ENCODE measurements around the gene JMJD4. TPM values are rescaled to one million over a fixed set of nuclear protein-coding genes. Genes with fewer than 3 reads are reported as not detected.

JMJD4 gene
- total and polyA plus RNA-seq, 2 of the 8 experiments (the other 6 are each of a cell fraction or from before 2014, with no cell fraction given): 13.2 to 23.3 TPM

GRCh38 chr1:227753999-227754711, 19.1 kb upstream of the JMJD4 start:
- Histone ChIP-seq H3K9me3 (ENCODE audit: insufficient read depth in 2 of 2, low read depth in 1 of 2, low read length in 1 of 2) (no peaks in the 10 kb centered on the region), H2AFZ (ENCODE audit: low read length) (no peak overlapping the region), H3K4me2 (ENCODE audit: insufficient read depth in 1 of 2, low read depth in 2 of 2, low read length in 2 of 2) (no peak overlapping the region), H3K23me2 (ENCODE audit: low read depth, low read length) (no peaks in the 10 kb centered on the region), H3K18ac (ENCODE audit: extremely low read depth, low read length) (no peak overlapping the region), H3K4ac (replicated peaks; ENCODE audit: insufficient read length, low read depth, low read length) (no peak overlapping the region), H4K5ac (ENCODE audit: insufficient read length, low read depth, low read length) (no peak overlapping the region), H4K8ac (ENCODE audit: extremely low read depth, insufficient read depth, low read length) (no peak overlapping the region), H3K79me2 (ENCODE audit: control insufficient read depth in 1 of 2, insufficient read depth in 2 of 2, low read length in 2 of 2) (peaks cover 4 to 38% of the 10 kb centered on the region in 2 experiments; a peak in 3 of 4 replicates), H2BK120ac (replicated peaks; ENCODE audit: low read depth, low read length) (no peak overlapping the region), H3K14ac (ENCODE audit: insufficient read length) (no peak overlapping the region), H4K20me1 (replicated peaks in 1 of 2; ENCODE audit: control insufficient read depth in 1 of 2, insufficient read depth in 2 of 2, low read length in 2 of 2) (peaks cover 17 to 21% of the 10 kb centered on the region in 2 experiments), H2BK15ac (ENCODE audit: low read length) (no peak overlapping the region), H2BK5ac (ENCODE audit: low read depth, low read length) (no peak overlapping the region), H4K91ac (replicated peaks; ENCODE audit: insufficient read length, low read length) (no peak overlapping the region), H2BK20ac (ENCODE audit: low read length) (no peak overlapping the region), H3K23ac (ENCODE audit: insufficient read length) (no peak overlapping the region), H3K27ac (ENCODE audit: low read depth, low read length) (no peak overlapping the region), H3K27me3 (replicated peaks in 1 of 4; ENCODE audit: control insufficient read depth in 3 of 4, extremely low read depth in 1 of 4, insufficient read depth in 3 of 4, low read length in 3 of 4) (no peaks in the 10 kb centered on the region), H3K9ac (replicated peaks in 1 of 4; ENCODE audit: extremely low read depth in 1 of 4, low read depth in 3 of 4, low read length in 3 of 4) (no peak overlapping the region), H3K79me1 (ENCODE audit: low read depth, low read length) (peaks cover 17% of the 10 kb centered on the region), H3K4me1 (replicated peaks in 1 of 4; ENCODE audit: control insufficient read depth in 3 of 4, insufficient read depth in 4 of 4, low read length in 3 of 4) (no peaks in the 10 kb centered on the region), H2BK12ac (ENCODE audit: low read depth, low read length) (no peak overlapping the region), H2AK5ac (ENCODE audit: low read depth, low read length) (no peak overlapping the region), H3K4me3 (ENCODE audit: extremely low read depth in 1 of 4, insufficient read depth in 2 of 4, low read depth in 3 of 4, low read length in 4 of 4) (no peak overlapping the region), H3K56ac (replicated peaks; ENCODE audit: insufficient read length, low read depth, low read length) (no peak overlapping the region), H3K36me3 (ENCODE audit: control insufficient read depth in 2 of 4, insufficient read depth in 4 of 4, low read length in 3 of 4) (peaks cover 2 to 10% (median 5%) of the 10 kb centered on the region in 4 experiments; a peak in 5 of 8 replicates)
- FAIRE-seq: no peak
- POLR2A ChIA-PET (ENCODE audit: partially characterized antibody): no interaction called here
- CTCF ChIA-PET (ENCODE audit: partially characterized antibody): interaction anchor here (0.8 to 2.3 kb wide), 3 partner anchors 10 to 280 kb away, joined by 3 to 7 read pairs (median 3); no protein-coding TSS in a partner anchor
- no peak for DNase-seq (ENCODE audit: low read depth in 1 of 2, low spot score in 2 of 2)
- 87% methylated on average over 7 of the region's 7 CpGs; no CpG with 5 or more reads in 1 of the 2 experiments for WGBS, 2 experiments (ENCODE audit: extremely low coverage in 1 of 2, insufficient coverage in 1 of 2, insufficient read length in 1 of 2, insufficient replicate concordance in 2 of 2, low coverage in 1 of 2, low lambda C conversion rate in 2 of 2, missing lambda C conversion rate in 1 of 2)
- no peak for TF ChIP-seq TBP (IDR thresholded peaks at IDR 0.05; ENCODE audit: low read depth, low read length)
- TF ChIP-seq SP1 (IDR thresholded peaks at IDR 0.05; ENCODE audit: low read depth, low read length): no peak
- TF ChIP-seq NRF1 (IDR thresholded peaks at IDR 0.05; ENCODE audit: low read depth, low read length): no peak
- TF ChIP-seq KDM4A (IDR thresholded peaks at IDR 0.05; ENCODE audit: low read depth, low read length, severe bottlenecking): no peak
- TF ChIP-seq POLR2AphosphoS5 (IDR thresholded peaks at IDR 0.05; ENCODE audit: low read depth, low read length): no peak
- no peak for TF ChIP-seq EGR1 (IDR thresholded peaks at IDR 0.05; ENCODE audit: borderline replicate concordance, low read depth, low read length)
- no peak for TF ChIP-seq CHD1 (IDR thresholded peaks at IDR 0.05; ENCODE audit: low read depth, low read length)

All from H1 (cell line).